Posterior cingulate gyrus (tissue), 11 donors: ENCODE data around the gene SEL1L.

Experiments used
- DNase-seq, 10 donors: peaks; one replicate each; pipeline versions ENCODE4 v3.0.0 to v3.0.0-alpha.2; 2020 to 2021; ENCODE audit warnings: mixed read lengths in 3 of 10
- intact Hi-C: fragments of 100-400 bp; cut with DNase I; formaldehyde crosslinking; loops from one replicate; pipeline ENCODE4 v1.15.1; 2023

The SEL1L gene

DNA sequence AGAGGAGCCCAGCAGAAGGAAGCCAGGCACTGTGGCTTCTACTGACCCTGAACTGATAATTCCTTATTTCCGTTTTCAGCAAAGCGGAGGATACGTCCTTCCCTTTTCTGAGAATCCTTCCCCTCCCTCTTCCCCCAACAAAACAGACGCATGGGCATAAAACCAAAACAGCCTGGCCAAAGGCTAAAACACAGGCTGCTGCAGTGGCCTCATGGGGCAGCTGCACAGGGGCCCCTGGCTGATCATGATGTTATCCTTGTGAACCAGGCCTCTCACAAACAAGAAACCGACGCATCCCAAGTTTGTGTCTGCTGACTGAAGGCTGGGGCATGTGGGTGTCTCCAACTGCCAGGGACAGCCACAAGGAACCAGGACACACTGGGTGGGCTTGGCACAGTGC lies 110.1 kb downstream of the SEL1L start:
- intact Hi-C loops, result no loop called here
- no peak for DNase-seq
